Astrocyte (in vitro differentiated cells and primary cell): ENCODE results near the gene FAM227B.

Source experiments
- CTCF ChIP-seq: IDR thresholded peaks from 2 replicates; pipeline ENCODE4 v1.5.1; 2011; ENCODE audit warnings: low read depth, mild to moderate bottlenecking, inconsistent platforms, low read length, moderate library complexity; ENCODE audit not compliant: insufficient read depth
- EZH2 ChIP-seq: IDR thresholded peaks from 2 replicates; pipeline ENCODE4 v1.6.1; 2012; ENCODE audit warnings: mild to moderate bottlenecking, low read length, inconsistent platforms; ENCODE audit not compliant: insufficient read depth

GRCh38 chr15:49621887-49622286, 1.3 kb upstream of the FAM227B start:
- no peak for TF ChIP-seq CTCF
- TF ChIP-seq EZH2: no peak
